B cell (primary cell): ENCODE data around the gene USH1C. TPM values are rescaled to one million over a fixed set of nuclear protein-coding genes. Genes with fewer than 3 reads are reported as not detected.

Experiments used
- ATAC-seq: fragments of 200-7000 bp; cut with Tn5 transposase; one replicate; pipeline ENCODE4 v1.10.0; 2021; ENCODE audit warnings: low read depth, mild to moderate bottlenecking, moderate number of reproducible peaks, moderate library complexity
- CTCF ChIA-PET: fragments of 350-600 bp; sonication (Branson Sonifier 250); formaldehyde crosslinking; loops from one replicate; lab custom pipeline; 2021; ENCODE audit warnings: antibody characterized with exemption, inconsistent platforms; lab: Charles Lee
- POLR2A ChIA-PET: fragments of 350-600 bp; sonication (Branson Sonifier 250); formaldehyde crosslinking; loops from one replicate; lab custom pipeline; 2021; ENCODE audit warnings: antibody characterized with exemption; lab: Charles Lee
- DNase-seq: peaks from one replicate; pipeline ENCODE4 v3.0.0; 2013
- H2AFZ ChIP-seq: 2 replicates; pipeline ENCODE4 v1.6.1; 2012; ENCODE audit warnings: mild to moderate bottlenecking, low read depth, low read length; ENCODE audit not compliant: insufficient read depth, poor library complexity, severe bottlenecking
- H3K27ac ChIP-seq, 2 donors: 1 replicate in 1 of 2; 2 replicates in 1 of 2; pipeline ENCODE4 v1.5.1; 2012 to 2013; ENCODE audit warnings: low read length in 2 of 2, mild to moderate bottlenecking in 2 of 2, moderate library complexity in 1 of 2
- H3K27me3 ChIP-seq, 4 experiments: fragments of 200-600 bp in 1 of 4; sonication (generic) in 1 of 4; replicated peaks in 1 of 4; 1 replicate in 2 of 4; 2 replicates in 2 of 4; pipeline versions ENCODE4 v1.6.1 to v1.7.0; 2013 to 2016; ENCODE audit warnings: low read length in 3 of 4, mild to moderate bottlenecking in 2 of 4, mixed read lengths in 1 of 4, moderate library complexity in 1 of 4; ENCODE audit not compliant: insufficient read depth in 4 of 4, control insufficient read depth in 3 of 4; ENCODE audit errors: control extremely low read depth in 1 of 4
- H3K36me3 ChIP-seq, 2 experiments: replicated peaks in 1 of 2; 1 replicate in 1 of 2; 2 replicates in 1 of 2; pipeline versions ENCODE4 v1.6.1 to v1.7.1; 2013; ENCODE audit warnings: low read length in 1 of 2; ENCODE audit not compliant: insufficient read depth in 2 of 2, control insufficient read depth in 1 of 2; ENCODE audit errors: control extremely low read depth in 1 of 2, extremely low read depth in 1 of 2
- H3K4me1 ChIP-seq, 2 donors: fragments of 200-600 bp in 1 of 2; sonication (generic) in 1 of 2; 1 replicate in 1 of 2; 2 replicates in 1 of 2; pipeline versions ENCODE4 v1.5.1 to v1.6.1; 2013 to 2017; ENCODE audit warnings: low read length in 2 of 2; ENCODE audit not compliant: control insufficient read depth in 2 of 2, insufficient read depth in 2 of 2
- H3K4me2 ChIP-seq: replicated peaks from 2 replicates; pipeline ENCODE3; 2012; ENCODE audit warnings: mild to moderate bottlenecking, low read depth, low read length; ENCODE audit not compliant: poor library complexity, severe bottlenecking
- H3K4me3 ChIP-seq, 5 experiments: fragments of 200-600 bp in 1 of 5; sonication (generic) in 1 of 5; 1 replicate in 3 of 5; 2 replicates in 2 of 5; pipeline versions ENCODE4 v1.5.1 to v1.7.0; 2011 to 2016; ENCODE audit warnings: low read length in 4 of 5, mild to moderate bottlenecking in 4 of 5, low read depth in 2 of 5, control low read depth in 1 of 5, moderate library complexity in 1 of 5; ENCODE audit not compliant: insufficient read depth in 1 of 5; ENCODE audit errors: control extremely low read depth in 1 of 5, extremely low read depth in 1 of 5
- H3K79me2 ChIP-seq: fragments of 200-600 bp; sonication (generic); one replicate; pipeline ENCODE4 v1.6.0; 2016; ENCODE audit warnings: low read length; ENCODE audit not compliant: control insufficient read depth, insufficient read depth
- H3K9ac ChIP-seq: fragments of 200-600 bp; sonication (generic); 2 replicates; pipeline ENCODE4 v1.6.1; 2017; ENCODE audit warnings: mild to moderate bottlenecking, low read length, moderate library complexity
- H3K9me3 ChIP-seq, 3 donors: one replicate each; pipeline versions ENCODE4 v1.6.1 to v1.7.1; 2013; ENCODE audit warnings: low read length in 2 of 3; ENCODE audit not compliant: control insufficient read depth in 2 of 3, insufficient read depth in 1 of 3; ENCODE audit errors: control extremely low read depth in 1 of 3
- H4K20me1 ChIP-seq: 2 replicates; pipeline ENCODE4 v1.6.0; 2012; ENCODE audit warnings: mild to moderate bottlenecking, low read length; ENCODE audit not compliant: insufficient read depth, control insufficient read depth, poor library complexity, severe bottlenecking
- H3K27ac Mint-ChIP-seq: one replicate; pipeline ENCODE4 v1.8.0; 2021; ENCODE audit warnings: mixed read lengths
- H3K27me3 Mint-ChIP-seq: one replicate; pipeline ENCODE4 v1.8.0; 2021; ENCODE audit warnings: mixed read lengths
- H3K4me1 Mint-ChIP-seq: one replicate; pipeline ENCODE4 v1.8.0; 2021; ENCODE audit warnings: mixed read lengths
- H3K4me3 Mint-ChIP-seq: one replicate; pipeline ENCODE4 v1.8.0; 2021; ENCODE audit warnings: mixed read lengths
- H3K9me3 Mint-ChIP-seq: one replicate; pipeline ENCODE4 v1.8.0; 2022; ENCODE audit warnings: mixed read lengths; ENCODE audit not compliant: insufficient read depth
- EZH2 ChIP-seq: IDR thresholded peaks from 2 replicates; pipeline ENCODE4 v1.6.1; 2012; ENCODE audit warnings: borderline replicate concordance, low read depth, mild to moderate bottlenecking, moderate library complexity, low read length; ENCODE audit not compliant: insufficient read depth, poor library complexity, severe bottlenecking
- whole genome bisulfite sequencing: methylation state at CpG from one replicate; pipeline ENCODE4 v1.1.5; 2013; ENCODE audit warnings: missing lambda C conversion rate; ENCODE audit not compliant: insufficient coverage; 5-methylcytosine and 5-hydroxymethylcytosine counted together
- intact Hi-C: fragments of 100-400 bp; cut with micrococcal nuclease; formaldehyde crosslinking; loops from one replicate; pipeline ENCODE4 v1.10.0; 2022
- polyA plus RNA-seq: library from polyadenylated mRNA; depleted of rRNA; stranded (reverse); fragments of >200 nt; gene quantifications from 2 replicates; pipeline ENCODE4 v1.2.3, GENCODE V29; 2012
- total RNA-seq, 2 donors: library from RNA; stranded (reverse); fragments of 120-200 nt in 1 of 2; gene quantifications; 1 replicate in 1 of 2; 2 replicates in 1 of 2; pipeline versions ENCODE4 v1.2.3 to v1.2.4, GENCODE V29; 2013 to 2022
- TF ChIP-seq, protein P1 (sequence below): fragments of 200-600 bp; IDR thresholded peaks from one replicate; pipeline ENCODE4 v1.8.0; 2022; ENCODE audit warnings: antibody characterized with exemption, mild to moderate bottlenecking

Gene USH1C
- total and polyA plus RNA-seq, 2 donors (not counting 1 experiment from before 2014, with no cell fraction given): not detected

- H3K4me2 ChIP-seq: no peak overlapping the region
- no peaks in the 10 kb centered on the region for H3K9me3 Mint-ChIP-seq
- ATAC-seq (no peak), DNase-seq (no peak)
- no peak overlapping the region for H3K27ac Mint-ChIP-seq
- H3K27ac ChIP-seq: no peak overlapping the region
- no peak overlapping the region for H3K4me3 ChIP-seq
- no peaks in the 10 kb centered on the region for H4K20me1 ChIP-seq
- no peaks in the 10 kb centered on the region for H3K9me3 ChIP-seq
- no peak overlapping the region for H3K9ac ChIP-seq
- CTCF ChIA-PET: interaction anchor here (0.7 kb wide), 2 partner anchors 153 to 345 kb away, joined by 3 to 6 read pairs; no protein-coding TSS in a partner anchor
- POLR2A ChIA-PET: interaction anchor here (0.6 kb wide), 1 partner anchor 1092 kb away, joined by 3 read pairs; no protein-coding TSS in a partner anchor
- H3K79me2 ChIP-seq: no peaks in the 10 kb centered on the region
- no peaks in the 10 kb centered on the region for H3K36me3 ChIP-seq
- intact Hi-C loops: no loop called here
- no peak overlapping the region for H2AFZ ChIP-seq
- 86% methylated on average over 11 of the region's 11 CpGs for WGBS
- H3K27me3 Mint-ChIP-seq: peaks cover 7% of the 10 kb centered on the region
- TF ChIP-seq, protein P1, sequence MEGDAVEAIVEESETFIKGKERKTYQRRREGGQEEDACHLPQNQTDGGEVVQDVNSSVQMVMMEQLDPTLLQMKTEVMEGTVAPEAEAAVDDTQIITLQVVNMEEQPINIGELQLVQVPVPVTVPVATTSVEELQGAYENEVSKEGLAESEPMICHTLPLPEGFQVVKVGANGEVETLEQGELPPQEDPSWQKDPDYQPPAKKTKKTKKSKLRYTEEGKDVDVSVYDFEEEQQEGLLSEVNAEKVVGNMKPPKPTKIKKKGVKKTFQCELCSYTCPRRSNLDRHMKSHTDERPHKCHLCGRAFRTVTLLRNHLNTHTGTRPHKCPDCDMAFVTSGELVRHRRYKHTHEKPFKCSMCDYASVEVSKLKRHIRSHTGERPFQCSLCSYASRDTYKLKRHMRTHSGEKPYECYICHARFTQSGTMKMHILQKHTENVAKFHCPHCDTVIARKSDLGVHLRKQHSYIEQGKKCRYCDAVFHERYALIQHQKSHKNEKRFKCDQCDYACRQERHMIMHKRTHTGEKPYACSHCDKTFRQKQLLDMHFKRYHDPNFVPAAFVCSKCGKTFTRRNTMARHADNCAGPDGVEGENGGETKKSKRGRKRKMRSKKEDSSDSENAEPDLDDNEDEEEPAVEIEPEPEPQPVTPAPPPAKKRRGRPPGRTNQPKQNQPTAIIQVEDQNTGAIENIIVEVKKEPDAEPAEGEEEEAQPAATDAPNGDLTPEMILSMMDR: no peak
- TF ChIP-seq EZH2: no peak
- H3K4me3 Mint-ChIP-seq: no peak overlapping the region
- no peaks in the 10 kb centered on the region for H3K27me3 ChIP-seq
- H3K4me1 ChIP-seq: no peaks in the 10 kb centered on the region
- no peaks in the 10 kb centered on the region for H3K4me1 Mint-ChIP-seq
These were observed 10.3 kb downstream of the USH1C start for GRCh38 chr11:17533778-17534415.

DNA sequence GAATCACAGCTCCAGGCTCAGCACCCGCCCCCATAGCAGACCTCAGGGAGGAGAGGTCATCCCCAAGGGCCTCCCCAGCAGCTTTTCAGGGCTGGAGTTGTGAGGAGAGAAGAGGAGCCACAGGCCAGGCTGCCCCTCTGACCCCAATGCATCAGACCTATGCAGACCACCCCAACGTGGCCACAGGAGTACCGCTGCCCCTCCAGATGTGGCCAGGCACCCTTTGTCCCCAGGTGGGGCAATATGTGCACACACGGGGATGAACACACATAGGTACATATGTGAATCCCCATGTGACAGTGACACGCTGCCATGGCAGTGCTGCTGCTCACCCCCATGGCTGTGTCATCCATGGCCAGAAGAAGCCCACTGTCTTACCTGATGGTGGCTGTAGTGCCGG is 10.9 kb downstream of the USH1C start:
- POLR2A ChIA-PET: interaction anchor here (0.6 kb wide), 1 partner anchor 1093 kb away, joined by 3 read pairs; no protein-coding TSS in a partner anchor
- no peak overlapping the region for H3K27ac Mint-ChIP-seq
- no peaks in the 10 kb centered on the region for H3K4me1 Mint-ChIP-seq
- no peaks in the 10 kb centered on the region for H3K27me3 ChIP-seq
- intact Hi-C loops: no loop called here
- no peak overlapping the region for H3K27ac ChIP-seq
- ATAC-seq (no peak), DNase-seq (no peak)
- CTCF ChIA-PET: no interaction called here
- no peaks in the 10 kb centered on the region for H3K9me3 ChIP-seq
- H3K9ac ChIP-seq: no peak overlapping the region
- H3K9me3 Mint-ChIP-seq: no peaks in the 10 kb centered on the region
- no peak overlapping the region for H3K4me3 Mint-ChIP-seq
- H3K79me2 ChIP-seq: no peaks in the 10 kb centered on the region
- H3K4me2 ChIP-seq: no peak overlapping the region
- H2AFZ ChIP-seq: no peak overlapping the region
- no peaks in the 10 kb centered on the region for H3K36me3 ChIP-seq
- peaks cover 7% of the 10 kb centered on the region for H3K27me3 Mint-ChIP-seq
- no peaks in the 10 kb centered on the region for H4K20me1 ChIP-seq
- 83% methylated on average over 5 of the region's 6 CpGs for WGBS
- no peak for TF ChIP-seq EZH2
- TF ChIP-seq, protein P1: no peak
- H3K4me1 ChIP-seq: no peaks in the 10 kb centered on the region
- H3K4me3 ChIP-seq: no peak overlapping the region
